Astrocyte of the spinal cord (primary cell): ENCODE measurements around the gene SEC14L1.

Experiments used
- DNase-seq: peaks from one replicate; pipeline ENCODE4 v3.0.0; 2011; ENCODE audit warnings: low read depth, low spot score
- H3K4me3 ChIP-seq: 2 replicates; pipeline ENCODE4 v1.5.1; 2011; ENCODE audit warnings: low read depth, mild to moderate bottlenecking, low read length, moderate library complexity
- CTCF ChIP-seq: IDR thresholded peaks from 2 replicates; pipeline ENCODE4 v1.5.1; 2012; ENCODE audit warnings: low read depth, mild to moderate bottlenecking, low read length, inconsistent platforms
- in situ Hi-C: cut with HindIII; loops from 2 replicates; pipeline ENCODE4 v1.10.0; 2017; ENCODE audit warnings: low sequenced_read_pairs

SEC14L1 gene

GRCh38 chr17:77191244-77191643, 50.5 kb downstream of the SEC14L1 start:
- in situ Hi-C loops: no loop called here
- H3K4me3 ChIP-seq: no peak overlapping the region
- no peak for TF ChIP-seq CTCF
- no peak for DNase-seq

- no peak for TF ChIP-seq CTCF
- in situ Hi-C loops: no loop called here
- H3K4me3 ChIP-seq: no peak overlapping the region
- DNase-seq: no peak
Observed at GRCh38 chr17:77193653-77194052, 52.9 kb downstream of the SEC14L1 start.

GRCh38 chr17:77194179-77194578, 53.4 kb downstream of the SEC14L1 start:
- no peak overlapping the region for H3K4me3 ChIP-seq
- TF ChIP-seq CTCF: no peak
- in situ Hi-C loops: no loop called here
- no peak for DNase-seq

GRCh38 chr17:77196251-77196650, 55.5 kb downstream of the SEC14L1 start:
- H3K4me3 ChIP-seq: no peak overlapping the region
- DNase-seq: no peak
- no peak for TF ChIP-seq CTCF
- in situ Hi-C loops: no loop called here

GRCh38 chr17:77197115-77197514, 56.3 kb downstream of the SEC14L1 start:
- DNase-seq: no peak
- no peak overlapping the region for H3K4me3 ChIP-seq
- in situ Hi-C loops: no loop called here

GRCh38 chr17:77200711-77201110, 59.9 kb downstream of the SEC14L1 start:
- DNase-seq: no peak
- no peak for TF ChIP-seq CTCF
- H3K4me3 ChIP-seq: no peak overlapping the region
- in situ Hi-C loops: no loop called here

More at GRCh38 chr17:77197115-77197514, 56.3 kb downstream of the SEC14L1 start:
- TF ChIP-seq CTCF: no peak

GRCh38 chr17:77203436-77203835, 62.7 kb downstream of the SEC14L1 start:
- in situ Hi-C loops: no loop called here
- no peak overlapping the region for H3K4me3 ChIP-seq
- no peak for TF ChIP-seq CTCF
- no peak for DNase-seq
